Measurements from ENCODE around the gene HSCB.
"Not testable (repeated sequence)": the region's sequence is repeated elsewhere in the genome, so short reads cannot be mapped to it uniquely, and the experiment has no call there.

HSCB gene

DNA sequence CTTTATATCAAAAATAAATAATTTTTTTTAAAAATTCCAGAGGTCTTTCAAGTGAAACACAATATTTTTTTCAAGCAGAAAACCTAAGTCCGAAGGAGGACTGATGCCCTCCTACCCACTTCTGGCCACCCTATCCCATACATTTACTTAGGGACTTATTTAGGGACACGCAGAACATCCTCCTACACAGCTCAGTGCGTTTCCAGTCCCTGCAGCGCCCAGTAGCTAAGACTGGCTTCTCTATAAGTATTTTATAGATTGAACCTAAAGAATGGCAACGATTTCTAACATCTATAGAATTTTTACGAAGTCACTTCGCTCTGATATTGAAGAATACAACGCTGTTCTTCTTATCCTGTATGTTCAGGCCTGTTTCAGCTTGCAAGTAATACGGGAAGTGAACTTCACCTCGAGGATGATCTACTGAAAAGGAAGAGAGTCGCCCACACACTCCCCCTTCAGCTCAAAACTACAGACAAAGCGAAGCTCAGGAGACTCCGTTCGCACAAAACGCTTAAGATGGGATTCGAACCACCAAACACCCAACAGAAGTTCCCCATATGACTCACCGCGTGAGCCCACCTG lies 547 bp upstream of the HSCB start:
- DNase-seq (ENCODE audit: low read depth), result no peak

GRCh38 chr22:28742562-28742962 lies 723 bp downstream of the HSCB start:
- DNase-seq (ENCODE audit: low read depth), result peak; percentile 77

DNA sequence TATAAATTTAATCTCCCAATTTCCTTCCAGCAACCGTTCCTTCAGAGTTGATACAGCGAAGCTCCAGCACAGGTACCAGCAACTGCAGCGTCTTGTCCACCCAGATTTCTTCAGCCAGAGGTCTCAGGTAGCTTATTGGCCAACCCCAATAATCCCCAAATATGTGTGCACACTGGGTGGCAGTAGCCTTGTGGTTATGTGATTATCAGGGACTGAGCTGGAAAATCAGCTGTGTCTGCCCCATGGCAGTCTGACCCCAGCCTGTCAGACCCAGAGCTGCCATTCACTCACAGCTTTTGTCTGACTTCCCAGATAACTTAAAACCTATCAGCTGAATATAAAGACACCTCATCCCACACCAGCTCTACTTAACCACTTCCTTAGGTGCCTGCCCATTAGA lies 2.0 kb downstream of the HSCB start:
- no peak for DNase-seq (ENCODE audit: low read depth)

GRCh38 chr22:28750471-28750881 lies 8.6 kb downstream of the HSCB start:
- no peak for DNase-seq (ENCODE audit: low read depth)

GRCh38 chr22:28754512-28754911 lies 12.7 kb downstream of the HSCB start:
- DNase-seq (ENCODE audit: low read depth), result not testable (repeated sequence)

GRCh38 chr22:28759861-28760560 lies 18.2 kb downstream of the HSCB start:
- no peak for DNase-seq (ENCODE audit: low read depth)

GRCh38 chr22:28761449-28761755 lies 19.6 kb downstream of the HSCB start:
- DNase-seq (ENCODE audit: low read depth), result no peak

- DNase-seq (ENCODE audit: low read depth), result not testable (repeated sequence)
Measured at GRCh38 chr22:28762000-28762399, 20.2 kb downstream of the HSCB start.

GRCh38 chr22:28766628-28767027 lies 24.8 kb downstream of the HSCB start:
- no peak for DNase-seq (ENCODE audit: low read depth)

GRCh38 chr22:28768701-28769393 lies 27.0 kb downstream of the HSCB start:
- DNase-seq (ENCODE audit: low read depth), result no peak

GRCh38 chr22:28769394-28770085 lies 27.7 kb downstream of the HSCB start:
- no peak for DNase-seq (ENCODE audit: low read depth)

DNA sequence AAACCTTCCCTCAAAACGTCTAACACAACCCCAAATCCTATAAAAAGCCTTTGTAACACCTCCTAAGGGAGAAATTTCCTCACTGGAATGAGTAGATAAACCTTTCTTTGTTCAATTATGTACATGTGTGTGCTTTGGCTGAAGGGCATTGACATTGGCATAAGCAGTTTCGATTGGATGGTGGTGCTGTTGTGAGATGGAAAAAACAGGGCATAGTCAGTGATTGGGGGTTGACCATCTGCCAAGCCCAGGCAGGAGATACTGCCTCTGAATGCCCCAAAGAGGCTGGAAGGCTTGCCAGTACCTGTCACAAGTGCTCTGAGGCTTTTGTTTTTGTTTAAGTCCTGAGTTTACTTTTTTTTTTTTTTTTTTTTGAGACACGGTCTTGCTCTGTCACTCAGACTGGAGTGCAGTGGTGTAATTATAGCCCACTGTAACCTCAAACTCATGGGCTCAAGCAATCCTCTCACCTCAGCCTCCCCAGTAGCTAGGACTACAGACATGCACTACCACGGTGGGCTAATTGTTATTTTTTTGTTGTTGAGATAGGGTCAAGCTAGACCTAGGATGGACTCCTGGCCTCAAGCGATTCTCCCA lies 29.5 kb downstream of the HSCB start:
- no peak for DNase-seq (ENCODE audit: low read depth)

DNA sequence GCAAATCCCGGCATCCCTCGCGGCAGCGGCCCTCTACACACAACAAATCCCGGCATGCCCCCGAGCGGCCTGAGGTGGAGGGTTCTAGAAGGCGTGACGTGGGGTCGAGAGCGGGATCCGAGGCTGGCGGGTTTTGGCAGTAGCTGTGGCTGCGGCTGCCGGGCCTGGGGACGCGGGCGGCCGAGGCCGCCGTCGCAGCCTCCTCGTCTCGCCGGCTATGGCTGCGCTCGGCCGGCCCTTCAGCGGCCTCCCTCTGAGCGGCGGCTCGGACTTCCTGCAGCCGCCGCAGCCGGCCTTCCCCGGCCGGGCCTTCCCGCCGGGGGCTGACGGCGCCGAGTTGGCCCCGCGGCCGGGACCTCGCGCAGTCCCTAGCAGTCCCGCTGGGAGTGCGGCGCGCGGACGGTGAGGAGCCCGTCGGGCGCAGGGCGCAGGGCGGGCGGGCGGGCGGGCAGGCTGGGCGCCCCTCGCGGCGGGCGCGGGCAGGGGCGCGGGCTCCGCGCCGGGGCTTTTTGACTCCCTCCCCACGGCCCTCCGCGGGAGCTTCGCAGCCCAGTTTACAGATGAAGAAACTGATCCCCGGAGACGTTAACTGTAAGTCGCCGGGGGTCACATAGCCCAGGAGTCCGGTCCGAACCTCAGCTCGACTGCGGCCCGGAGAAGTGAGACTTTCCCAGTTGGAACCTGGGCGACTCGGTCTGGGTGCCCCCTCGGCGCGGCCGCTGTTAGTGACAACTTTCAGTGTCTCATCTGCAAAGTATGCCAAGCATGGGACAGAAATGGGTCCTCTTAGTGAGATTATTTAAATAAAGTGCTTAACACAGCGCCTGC lies 31.0 kb downstream of the HSCB start, which contains the start of gene CCDC117:
TSS of gene CCDC117 (plus strand) at position 63 of the 828 bp plus-strand sequence. CDS start at position 218, 155 bp downstream.
- peak; percentile 90 for DNase-seq (ENCODE audit: low read depth)

DNA sequence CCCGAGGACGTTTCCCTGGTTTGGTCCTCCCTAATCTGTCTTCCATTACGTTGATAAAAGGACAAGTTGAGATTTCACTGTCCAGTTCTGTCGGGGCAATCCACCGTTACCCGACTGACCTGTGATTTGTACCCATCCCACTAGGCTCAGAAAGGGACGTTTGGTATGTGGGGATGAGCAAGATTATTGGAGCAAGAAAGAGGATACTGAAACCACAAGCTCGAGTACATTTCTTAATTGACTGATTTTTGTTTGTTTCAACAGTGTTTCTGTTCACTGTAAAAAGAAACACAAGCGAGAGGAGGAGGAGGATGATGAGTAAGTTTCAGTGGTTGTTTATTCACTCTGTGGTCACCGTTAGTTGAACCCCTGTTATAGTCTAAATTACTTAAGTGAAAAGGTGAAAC lies 31.6 kb downstream of the HSCB start:
- no peak for DNase-seq (ENCODE audit: low read depth)

DNA sequence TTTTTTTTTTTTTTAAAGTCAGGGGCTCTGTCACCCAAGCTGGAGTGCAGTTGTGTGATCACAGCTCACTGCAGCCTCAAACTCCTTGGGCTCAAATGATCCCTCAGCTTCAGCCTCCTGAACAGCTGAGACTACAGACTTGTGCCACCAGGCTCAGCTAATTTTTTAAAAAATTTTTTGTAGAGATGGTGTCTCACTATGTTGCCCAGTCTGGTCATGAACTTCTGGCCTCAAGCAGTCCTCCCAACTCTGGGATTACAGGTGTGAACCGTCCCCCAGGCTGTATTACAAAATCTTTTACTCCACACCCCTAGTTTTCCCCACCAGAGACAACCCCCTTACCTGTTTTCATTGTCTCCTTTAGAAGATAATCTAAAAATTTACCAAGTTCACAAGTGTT lies 32.5 kb downstream of the HSCB start:
- DNase-seq (ENCODE audit: low read depth), result no peak

DNA sequence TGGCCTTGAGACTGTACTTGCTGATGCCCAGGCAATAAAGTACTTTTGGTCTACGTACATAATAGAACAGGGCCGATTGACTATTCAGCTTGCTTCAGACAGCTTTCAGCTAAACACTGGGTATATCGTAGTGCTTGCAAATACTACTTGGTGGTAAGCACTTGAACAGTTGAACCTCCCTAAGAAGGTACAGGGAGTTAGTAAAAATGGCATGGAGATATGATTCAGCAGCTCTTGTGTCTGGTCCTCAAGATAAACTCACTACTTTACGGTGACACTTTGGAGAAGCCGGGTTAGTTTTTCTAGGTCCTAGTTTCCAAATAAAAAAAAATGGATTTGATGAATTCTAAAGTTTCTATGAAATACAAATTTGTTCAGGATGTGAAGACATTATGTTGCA lies 38.0 kb downstream of the HSCB start:
- no peak for DNase-seq (ENCODE audit: low read depth)

- no peak for DNase-seq (ENCODE audit: low read depth)
Measured at GRCh38 chr22:28780296-28780695, 38.5 kb downstream of the HSCB start.

GRCh38 chr22:28783786-28784671 lies 42.2 kb downstream of the HSCB start:
- DNase-seq (ENCODE audit: low read depth), result no peak

- no peak for DNase-seq (ENCODE audit: low read depth)
Measured at GRCh38 chr22:28788601-28789000, 46.8 kb downstream of the HSCB start.

DNA sequence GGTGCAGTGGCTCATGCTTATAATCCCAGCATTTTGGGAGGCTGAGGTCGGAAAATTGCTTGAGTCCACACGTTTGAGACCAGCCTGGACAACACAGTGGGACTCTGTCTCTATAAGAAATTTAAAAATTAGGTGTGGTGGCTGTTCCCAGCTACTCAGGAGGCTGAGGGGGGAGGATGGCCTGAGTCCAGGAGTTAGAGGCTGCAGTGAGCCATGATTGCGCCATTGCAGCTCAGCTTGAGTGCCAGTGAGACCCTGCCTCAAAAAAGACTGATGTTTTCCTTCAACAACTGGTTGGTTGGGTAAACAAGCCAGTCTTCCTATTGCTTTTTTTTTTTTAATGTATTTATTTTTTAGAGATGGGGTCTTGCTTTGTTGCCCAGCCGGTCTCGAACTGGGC lies 49.3 kb downstream of the HSCB start:
- DNase-seq (ENCODE audit: low read depth), result no peak
